HCT116 (cell line): ENCODE results near the gene ETNK2. TPM values are rescaled to one million over a fixed set of nuclear protein-coding genes. Genes with fewer than 3 reads are reported as not detected.

Experiments used
- ATAC-seq: fragments of 200-7000 bp; cut with Tn5 transposase; 2 replicates; pipeline ENCODE4 v1.9.1; 2020; ENCODE audit warnings: mild to moderate bottlenecking, moderate library complexity
- BruUV-seq: library from RNA; stranded (reverse); fragments of 400-500 nt; replicated peaks from 2 replicates; lab custom pipeline; 2021; lab: Mats Ljungman, UMichigan
- CTCF ChIA-PET: fragments of 300-600 bp; sonication (Branson Sonifier 250); formaldehyde crosslinking; loops from one replicate; lab custom pipeline; 2021; ENCODE audit warnings: antibody characterized with exemption; lab: Charles Lee
- POLR2A ChIA-PET: fragments of 300-600, 350-600 bp; sonication (Branson Sonifier 250); formaldehyde crosslinking; loops from one replicate; lab custom pipeline; 2021; ENCODE audit warnings: antibody characterized with exemption; lab: Charles Lee
- RAD21 ChIA-PET, 2 experiments: fragments of 300-600 bp; sonication (Branson Sonifier 250); formaldehyde crosslinking; loops; one replicate each; lab custom pipeline; 2023; ENCODE audit warnings: low total read pairs in 2 of 2; ENCODE audit not compliant: uncharacterized antibody in 2 of 2, unreplicated experiment in 2 of 2, low non-redundant PET in 1 of 2; lab: Charles Lee
- DNase-seq: peaks from one replicate; pipeline ENCODE4 v3.0.0-alpha.2; 2010; ENCODE audit warnings: low read depth, low spot score
- H2AFZ ChIP-seq: fragments of 200-600 bp; shearing (Covaris generic), sonication (generic); 2 replicates; pipeline ENCODE4 v1.6.1; 2017; ENCODE audit warnings: low read depth, mixed run types, mixed read lengths, antibody characterized with exemption, low read length; ENCODE audit not compliant: poor library complexity, severe bottlenecking
- H3K27ac ChIP-seq: 2 replicates; pipeline ENCODE4 v1.5.1; 2012; ENCODE audit warnings: low read depth, low read length
- H3K27me3 ChIP-seq: fragments of 200-600 bp; sonication (generic); 2 replicates; pipeline ENCODE4 v1.6.1; 2016; ENCODE audit warnings: mixed run types, low read length, mixed read lengths; ENCODE audit not compliant: insufficient read depth
- H3K36me3 ChIP-seq, 2 experiments: fragments of 200-500 bp in 1 of 2; fragments of 200-600 bp in 1 of 2; sonication (Bioruptor generic) in 1 of 2; sonication (generic) in 1 of 2; 2 replicates each; pipeline versions ENCODE4 v1.5.1 to v1.6.1; 2014 to 2016; ENCODE audit warnings: low read length in 2 of 2, inconsistent platforms in 1 of 2, mixed read lengths in 1 of 2, mixed run types in 1 of 2; ENCODE audit not compliant: insufficient read depth in 2 of 2, control insufficient read depth in 1 of 2
- H3K4me1 ChIP-seq, 2 experiments: fragments of 200-600 bp in 1 of 2; sonication (generic) in 1 of 2; 2 replicates each; pipeline versions ENCODE4 v1.5.1 to v1.6.1; 2012 to 2017; ENCODE audit warnings: low read length in 2 of 2, inconsistent platforms in 1 of 2, mild to moderate bottlenecking in 1 of 2, mixed read lengths in 1 of 2, mixed run types in 1 of 2, moderate library complexity in 1 of 2; ENCODE audit not compliant: insufficient read depth in 2 of 2, control insufficient read depth in 1 of 2
- H3K4me2 ChIP-seq: fragments of 200-600 bp; sonication (generic); 2 replicates; pipeline ENCODE4 v1.6.1; 2017; ENCODE audit warnings: mixed run types, low read length, mixed read lengths
- H3K4me3 ChIP-seq, 2 experiments: fragments of 200-600 bp in 1 of 2; sonication (generic) in 1 of 2; replicated peaks in 1 of 2; 2 replicates each; pipeline ENCODE4 v1.5.1; 2011 to 2016; ENCODE audit warnings: low read length in 2 of 2, control low read depth in 1 of 2, low read depth in 1 of 2, mild to moderate bottlenecking in 1 of 2, mixed read lengths in 1 of 2, mixed run types in 1 of 2
- H3K79me2 ChIP-seq: fragments of 200-600 bp; sonication (generic); 2 replicates; pipeline ENCODE4 v1.6.1; 2017; ENCODE audit warnings: mild to moderate bottlenecking, mixed run types, low read length, moderate library complexity, mixed read lengths; ENCODE audit not compliant: insufficient read depth
- H3K9ac ChIP-seq: fragments of 200-600 bp; sonication (generic); 2 replicates; pipeline ENCODE4 v1.6.1; 2016; ENCODE audit warnings: low read length, mixed read lengths
- H3K9me2 ChIP-seq: fragments of 200-600 bp; sonication (generic), shearing (Covaris generic); 2 replicates; pipeline ENCODE4 v1.6.1; 2017; ENCODE audit warnings: mixed run types, mild to moderate bottlenecking, moderate library complexity; ENCODE audit not compliant: insufficient read depth
- H3K9me3 ChIP-seq, 2 experiments: fragments of 200-500 bp in 1 of 2; fragments of 200-600 bp in 1 of 2; sonication (Bioruptor generic) in 1 of 2; sonication (generic) in 1 of 2; 2 replicates each; pipeline ENCODE4 v1.6.1; 2014 to 2017; ENCODE audit warnings: low read length in 2 of 2, mixed read lengths in 2 of 2, inconsistent platforms in 1 of 2, low read depth in 1 of 2, mild to moderate bottlenecking in 1 of 2, mixed run types in 1 of 2, moderate library complexity in 1 of 2; ENCODE audit not compliant: control insufficient read depth in 1 of 2, insufficient read depth in 1 of 2
- H4K20me1 ChIP-seq: fragments of 200-600 bp; sonication (generic), shearing (Covaris generic); 2 replicates; pipeline ENCODE4 v1.6.1; 2017; ENCODE audit warnings: mixed run types, mild to moderate bottlenecking, moderate library complexity; ENCODE audit not compliant: insufficient read depth
- CBX3 ChIP-seq: IDR thresholded peaks from 2 replicates; pipeline ENCODE4 v1.6.1; 2012; ENCODE audit warnings: low read depth
- CEBPB ChIP-seq: IDR thresholded peaks from 2 replicates; pipeline ENCODE4 v1.6.1; 2012; ENCODE audit warnings: low read depth
- EGR1 ChIP-seq: IDR thresholded peaks from 2 replicates; pipeline ENCODE4 v1.6.1; 2012; ENCODE audit warnings: low read depth
- ELF1 ChIP-seq: IDR thresholded peaks from 2 replicates; pipeline ENCODE4 v1.6.1; 2012; ENCODE audit warnings: low read depth, borderline replicate concordance
- EZH2 ChIP-seq: fragments of 200-600 bp; sonication (generic); IDR thresholded peaks from 2 replicates; pipeline ENCODE4 v1.6.1; 2017; ENCODE audit warnings: antibody characterized with exemption, mixed run types
- EZH2phosphoT487 ChIP-seq: fragments of 200-600 bp; IDR thresholded peaks from 2 replicates; pipeline ENCODE4 v1.6.1; 2018; ENCODE audit warnings: antibody characterized with exemption, borderline replicate concordance
- FOSL1 ChIP-seq: IDR thresholded peaks from 2 replicates; pipeline ENCODE4 v1.6.1; 2012; ENCODE audit warnings: low read depth
- JUND ChIP-seq: IDR thresholded peaks from 2 replicates; pipeline ENCODE4 v1.6.1; 2012
- POLR2A ChIP-seq: IDR thresholded peaks from 2 replicates; pipeline ENCODE4 v1.7.0; 2011; ENCODE audit warnings: borderline replicate concordance; ENCODE audit not compliant: insufficient read depth, insufficient read length; ENCODE audit errors: extremely low read depth
- POLR2AphosphoS5 ChIP-seq: IDR thresholded peaks from 2 replicates; pipeline ENCODE4 v1.6.1; 2011; ENCODE audit warnings: mild to moderate bottlenecking, low read depth, low read length, moderate library complexity
- SIN3A ChIP-seq: IDR thresholded peaks from 2 replicates; pipeline ENCODE4 v1.6.1; 2012; ENCODE audit warnings: low read depth
- SP1 ChIP-seq: IDR thresholded peaks from 2 replicates; pipeline ENCODE4 v1.6.1; 2012; ENCODE audit warnings: low read depth
- TCF7L2 ChIP-seq: IDR thresholded peaks from 2 replicates; pipeline ENCODE4 v1.7.0; 2011; ENCODE audit warnings: borderline replicate concordance, inconsistent platforms; ENCODE audit not compliant: insufficient read depth, insufficient read length; ENCODE audit errors: extremely low read depth
- YY1 ChIP-seq: IDR thresholded peaks from 2 replicates; pipeline ENCODE4 v1.6.1; 2011; ENCODE audit warnings: low read length, low read depth, moderate library complexity, mild to moderate bottlenecking; ENCODE audit not compliant: insufficient replicate concordance; ENCODE audit errors: extremely low read depth
- ZFX ChIP-seq: fragments of 450-650 bp; IDR thresholded peaks from 2 replicates; pipeline ENCODE4 v1.6.1; 2017
- intact Hi-C: fragments of 100-400 bp; cut with micrococcal nuclease; formaldehyde crosslinking; loops from 2 replicates; pipeline ENCODE4 v1.10.0; 2022
- total RNA-seq: library from RNA; stranded (reverse); gene quantifications from one replicate; pipeline ENCODE4 v1.2.1, GENCODE V29; 2021; ENCODE audit not compliant: unreplicated experiment
- TF ChIP-seq, protein P1 (sequence below), 3 experiments: fragments of 200-600 bp in 1 of 3; sonication (generic) in 1 of 3; IDR thresholded peaks in 2 of 3; conservative IDR thresholded peaks in 1 of 3; 2 replicates each; pipeline ENCODE4 v1.5.1; 2012 to 2017; ENCODE audit warnings: low read depth in 2 of 3, low read length in 2 of 3, antibody characterized with exemption in 1 of 3, borderline replicate concordance in 1 of 3, control low read depth in 1 of 3, mild to moderate bottlenecking in 1 of 3, mixed read lengths in 1 of 3, mixed run types in 1 of 3, moderate library complexity in 1 of 3; ENCODE audit not compliant: insufficient read depth in 1 of 3

ETNK2 gene
- total RNA-seq, 1 experiment from 2014 or later, result 16.1 TPM

DNA sequence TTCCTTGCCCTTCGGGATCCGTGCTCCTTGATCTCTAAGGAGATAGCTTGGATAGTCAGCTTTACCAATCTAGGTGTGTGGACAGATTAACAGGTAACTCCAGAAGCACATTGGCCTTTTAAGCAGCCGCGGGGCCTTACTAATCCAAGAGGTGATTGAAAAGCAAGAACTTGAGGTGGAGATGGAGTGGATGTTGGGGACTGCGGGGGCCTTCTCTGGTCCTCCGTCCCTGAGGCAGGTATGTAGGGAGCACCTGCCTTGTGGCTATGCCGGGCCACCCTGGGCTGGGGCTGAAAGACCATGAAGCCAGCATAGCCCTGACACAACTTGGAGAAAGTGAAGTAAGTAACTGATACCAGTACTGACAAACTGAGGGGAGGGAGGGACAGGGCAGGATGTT lies 68.4 kb downstream of the ETNK2 start:
- ATAC-seq, result no peak
- TF ChIP-seq FOSL1 (no peak), TCF7L2 (no peak), YY1 (no peak)
- Histone ChIP-seq H3K27me3 (no peaks in the 10 kb centered on the region), H3K9ac (no peak overlapping the region), H2AFZ (no peak overlapping the region), H3K4me1 (peaks cover 43 to 59% of the 10 kb centered on the region in 2 experiments), H3K36me3 (no peaks in the 10 kb centered on the region), H4K20me1 (no peaks in the 10 kb centered on the region), H3K4me3 (no peak overlapping the region), H3K9me3 (no peaks in the 10 kb centered on the region), H3K27ac (peak overlapping the region; percentile 61; the same call in 1 of the 2 replicates), H3K79me2 (peaks cover 57% of the 10 kb centered on the region; the same call in 1 of the 2 replicates), H3K4me2 (no peak overlapping the region), H3K9me2 (no peaks in the 10 kb centered on the region)
- POLR2A ChIA-PET, result no interaction called here
- no TSS peak for BruUV-seq
- DNase-seq, result no peak
- CTCF ChIA-PET, result no interaction called here
- intact Hi-C loops, result no loop called here
- RAD21 ChIA-PET, result no interaction called here

GRCh38 chr1:204081791-204082513 lies 69.9 kb downstream of the ETNK2 start:
- H2AFZ ChIP-seq, result no peak overlapping the region
- TF ChIP-seq EZH2phosphoT487 (no peak), POLR2AphosphoS5 (no peak), POLR2A (no peak), EGR1 (no peak), SP1 (no peak), YY1 (no peak), FOSL1 (no peak), EZH2 (no peak), JUND (no peak), CBX3 (no peak), ELF1 (no peak), CEBPB (no peak), SIN3A (no peak), ZFX (no peak)
- TF ChIP-seq, protein P1, sequence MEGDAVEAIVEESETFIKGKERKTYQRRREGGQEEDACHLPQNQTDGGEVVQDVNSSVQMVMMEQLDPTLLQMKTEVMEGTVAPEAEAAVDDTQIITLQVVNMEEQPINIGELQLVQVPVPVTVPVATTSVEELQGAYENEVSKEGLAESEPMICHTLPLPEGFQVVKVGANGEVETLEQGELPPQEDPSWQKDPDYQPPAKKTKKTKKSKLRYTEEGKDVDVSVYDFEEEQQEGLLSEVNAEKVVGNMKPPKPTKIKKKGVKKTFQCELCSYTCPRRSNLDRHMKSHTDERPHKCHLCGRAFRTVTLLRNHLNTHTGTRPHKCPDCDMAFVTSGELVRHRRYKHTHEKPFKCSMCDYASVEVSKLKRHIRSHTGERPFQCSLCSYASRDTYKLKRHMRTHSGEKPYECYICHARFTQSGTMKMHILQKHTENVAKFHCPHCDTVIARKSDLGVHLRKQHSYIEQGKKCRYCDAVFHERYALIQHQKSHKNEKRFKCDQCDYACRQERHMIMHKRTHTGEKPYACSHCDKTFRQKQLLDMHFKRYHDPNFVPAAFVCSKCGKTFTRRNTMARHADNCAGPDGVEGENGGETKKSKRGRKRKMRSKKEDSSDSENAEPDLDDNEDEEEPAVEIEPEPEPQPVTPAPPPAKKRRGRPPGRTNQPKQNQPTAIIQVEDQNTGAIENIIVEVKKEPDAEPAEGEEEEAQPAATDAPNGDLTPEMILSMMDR (IDR thresholded peaks at IDR 0.05 in 2 of 3, conservative IDR thresholded peaks at IDR 0.05 in 1 of 3; ENCODE audit: borderline replicate concordance in 1 of 3, insufficient read depth in 1 of 3, low read depth in 2 of 3, low read length in 2 of 3), result no peak
- TF ChIP-seq, all 23 proteins: peak for 0
- no peak for DNase-seq
- H3K36me3 ChIP-seq, result no peaks in the 10 kb centered on the region
- H3K4me3 ChIP-seq, result no peak overlapping the region
- ChIA-PET CTCF (no interaction called here), RAD21 (no interaction called here), POLR2A (no interaction called here)
- no peak overlapping the region for H3K9ac ChIP-seq
- no peaks in the 10 kb centered on the region for H3K27me3 ChIP-seq
- no peak for ATAC-seq
- 0 out of 2 replicates have a peak overlapping the region, but pooled peaks have one; percentile 91 for H3K4me2 ChIP-seq
- TSS peak; percentile 8 for BruUV-seq
- peaks cover 49 to 65% of the 10 kb centered on the region in 2 experiments for H3K4me1 ChIP-seq
- no peaks in the 10 kb centered on the region for H3K9me3 ChIP-seq
- H3K27ac ChIP-seq, result no peak overlapping the region
- H3K79me2 ChIP-seq, result peaks cover 58% of the 10 kb centered on the region; the same call in 1 of the 2 replicates
- no peaks in the 10 kb centered on the region for H3K9me2 ChIP-seq
- H4K20me1 ChIP-seq, result no peaks in the 10 kb centered on the region
- intact Hi-C loops, result no loop called here
